OCI-LY7 (cell line): ENCODE results near the gene PPIL3. TPM values are rescaled to one million over a fixed set of nuclear protein-coding genes. Genes with fewer than 3 reads are reported as not detected.

Experiments used
- BruUV-seq: library from RNA; stranded (reverse); fragments of 400-500 nt; replicated peaks from 2 replicates; lab custom pipeline; 2021; lab: Mats Ljungman, UMichigan
- CTCF ChIA-PET: fragments of 300-600 bp; sonication (Branson Sonifier 250); formaldehyde crosslinking; loops from one replicate; lab custom pipeline; 2022; ENCODE audit warnings: antibody characterized with exemption; ENCODE audit not compliant: unreplicated experiment; lab: Charles Lee
- POLR2A ChIA-PET: fragments of 300-600 bp; sonication (Branson Sonifier 250); formaldehyde crosslinking; loops from one replicate; lab custom pipeline; 2022; ENCODE audit warnings: antibody characterized with exemption; lab: Charles Lee
- DNase-seq: peaks from one replicate; pipeline ENCODE4 v3.0.0-alpha.2; 2015; ENCODE audit warnings: low spot score
- H2AFZ ChIP-seq: fragments of 200-600 bp; sonication (generic), shearing (Covaris generic); 2 replicates; pipeline ENCODE4 v1.6.1; 2014; ENCODE audit warnings: mild to moderate bottlenecking, antibody characterized with exemption, low read length, moderate library complexity
- H3K27ac ChIP-seq: fragments of 200-600 bp; sonication (generic); 2 replicates; pipeline ENCODE4 v1.5.1; 2014; ENCODE audit warnings: mixed run types, low read depth, mild to moderate bottlenecking, moderate library complexity, low read length, inconsistent platforms; ENCODE audit not compliant: poor library complexity, severe bottlenecking
- H3K36me3 ChIP-seq: fragments of 200-600 bp; sonication (generic); 2 replicates; pipeline ENCODE4 v1.6.1; 2014; ENCODE audit warnings: mild to moderate bottlenecking, antibody characterized with exemption, low read length, moderate library complexity, mixed read lengths; ENCODE audit not compliant: insufficient read depth
- H3K4me1 ChIP-seq: fragments of 200-600 bp; sonication (generic); 2 replicates; pipeline ENCODE4 v1.5.1; 2014; ENCODE audit warnings: mild to moderate bottlenecking, low read length; ENCODE audit not compliant: insufficient read depth, poor library complexity, severe bottlenecking
- H3K4me2 ChIP-seq: fragments of 200-600 bp; sonication (generic); 2 replicates; pipeline ENCODE4 v1.6.1; 2014; ENCODE audit warnings: mild to moderate bottlenecking, low read length
- H3K4me3 ChIP-seq: fragments of 200-600 bp; sonication (generic); 2 replicates; pipeline ENCODE4 v1.5.1; 2014; ENCODE audit warnings: mild to moderate bottlenecking, low read depth, low read length; ENCODE audit not compliant: poor library complexity, severe bottlenecking
- H3K79me2 ChIP-seq: fragments of 200-600 bp; sonication (generic); 2 replicates; pipeline ENCODE4 v1.6.1; 2016; ENCODE audit warnings: low read depth, mild to moderate bottlenecking, low read length, moderate library complexity, mixed read lengths; ENCODE audit not compliant: insufficient read depth
- H3K9me2 ChIP-seq: fragments of 200-600 bp; sonication (generic); 2 replicates; pipeline ENCODE4 v1.6.1; 2016; ENCODE audit warnings: mild to moderate bottlenecking, low read length, mixed read lengths; ENCODE audit not compliant: insufficient read depth
- H3K9me3 ChIP-seq: fragments of 200-600 bp; sonication (generic); 2 replicates; pipeline ENCODE4 v1.6.1; 2014; ENCODE audit warnings: mild to moderate bottlenecking, mixed run types, low read length, mixed read lengths
- H4K20me1 ChIP-seq: fragments of 200-600 bp; sonication (generic); 2 replicates; pipeline ENCODE4 v1.6.1; 2014; ENCODE audit warnings: mild to moderate bottlenecking, antibody characterized with exemption, low read length, moderate library complexity, mixed read lengths; ENCODE audit not compliant: insufficient read depth
- CTCF ChIP-seq: fragments of 200-600 bp; sonication (generic); conservative IDR thresholded peaks from 2 replicates; pipeline ENCODE4 v1.5.1; 2014; ENCODE audit warnings: mild to moderate bottlenecking, antibody characterized with exemption, low read length, moderate library complexity, mixed read lengths
- EZH2phosphoT487 ChIP-seq: fragments of 200-600 bp; sonication (generic); IDR thresholded peaks from 2 replicates; pipeline ENCODE4 v1.6.1; 2018; ENCODE audit warnings: low read depth, borderline replicate concordance, mild to moderate bottlenecking, mixed run types, antibody characterized with exemption, low read length, moderate library complexity, mixed read lengths
- intact Hi-C: fragments of 100-400 bp; cut with micrococcal nuclease; formaldehyde crosslinking; loops from one replicate; pipeline ENCODE4 v1.10.0; 2022; ENCODE audit not compliant: unreplicated experiment
- total RNA-seq, 2 experiments: library from RNA; depleted of rRNA in 1 of 2; stranded (reverse); fragments of >200 nt in 1 of 2; shearing (Covaris generic) in 1 of 2; gene quantifications; 2 replicates each; pipeline ENCODE4 v1.2.3, GENCODE V29; 2014 to 2022

Gene PPIL3
- total RNA-seq, 2 experiments from 2014 or later: 49.4 to 75.0 TPM

GRCh38 chr2:200860092-200860795 is 28.6 kb downstream of the PPIL3 start:
- no peak overlapping the region for H2AFZ ChIP-seq
- BruUV-seq: no TSS peak
- no peak overlapping the region for H3K4me2 ChIP-seq
- H3K79me2 ChIP-seq: peaks cover 78% of the 10 kb centered on the region
- peaks cover 27% of the 10 kb centered on the region; the same call in 1 of the 2 replicates for H4K20me1 ChIP-seq
- no peak overlapping the region for H3K4me3 ChIP-seq
- intact Hi-C loops: no loop called here
- no peak for DNase-seq
- H3K4me1 ChIP-seq: peaks cover 21% of the 10 kb centered on the region
- H3K36me3 ChIP-seq: peaks cover 83% of the 10 kb centered on the region
- H3K27ac ChIP-seq: no peak overlapping the region
- TF ChIP-seq EZH2phosphoT487 (no peak), CTCF (no peak)
- H3K9me3 ChIP-seq: no peaks in the 10 kb centered on the region
- POLR2A ChIA-PET: interaction anchor here (0.5 to 0.6 kb wide), 2 partner anchors 13 to 406 kb away, joined by 3 to 4 read pairs; no protein-coding TSS in a partner anchor
- H3K9me2 ChIP-seq: no peaks in the 10 kb centered on the region
- CTCF ChIA-PET: no interaction called here

- no peak overlapping the region for H2AFZ ChIP-seq
- H3K4me1 ChIP-seq: peaks cover 13% of the 10 kb centered on the region
- H3K9me3 ChIP-seq: no peaks in the 10 kb centered on the region
- H3K79me2 ChIP-seq: peaks cover 56% of the 10 kb centered on the region
- H3K9me2 ChIP-seq: no peaks in the 10 kb centered on the region
- TF ChIP-seq EZH2phosphoT487: no peak
- TF ChIP-seq CTCF: no peak
- H3K36me3 ChIP-seq: peaks cover 100% of the 10 kb centered on the region
- no peak overlapping the region for H3K27ac ChIP-seq
- POLR2A ChIA-PET: interaction anchor here (1.2 to 1.6 kb wide), 2 partner anchors 30 to 39 kb away, joined by 3 read pairs; no protein-coding TSS in a partner anchor
- no peak for DNase-seq
- no peak overlapping the region for H3K4me3 ChIP-seq
- CTCF ChIA-PET: no interaction called here
- no peak overlapping the region for H3K4me2 ChIP-seq
- BruUV-seq: no TSS peak
- intact Hi-C loops: no loop called here
- peaks cover 19% of the 10 kb centered on the region; the same call in 1 of the 2 replicates for H4K20me1 ChIP-seq
Measured at GRCh38 chr2:200856806-200857205, 32.1 kb downstream of the PPIL3 start.

- ChIA-PET POLR2A (interaction anchor here (0.6 to 1.8 kb wide), 3 partner anchors 12 to 26 kb away, joined by 5 to 7 read pairs (median 7); partner anchors contain the start of gene CLK1), CTCF (no interaction called here)
- no TSS peak for BruUV-seq
- H3K79me2 ChIP-seq: peaks cover 14% of the 10 kb centered on the region; the same call in 1 of the 2 replicates
- no peak overlapping the region for H3K4me3 ChIP-seq
- no peaks in the 10 kb centered on the region; the same call in 1 of the 2 replicates for H4K20me1 ChIP-seq
- no peak overlapping the region for H3K4me2 ChIP-seq
- H3K9me2 ChIP-seq: no peaks in the 10 kb centered on the region
- no peaks in the 10 kb centered on the region for H3K4me1 ChIP-seq
- H2AFZ ChIP-seq: no peak overlapping the region
- TF ChIP-seq CTCF: no peak
- TF ChIP-seq EZH2phosphoT487: no peak
- H3K9me3 ChIP-seq: no peaks in the 10 kb centered on the region
- intact Hi-C loops: no loop called here
- no peak for DNase-seq
- no peak overlapping the region for H3K27ac ChIP-seq
- peaks cover 74% of the 10 kb centered on the region for H3K36me3 ChIP-seq
Measured at GRCh38 chr2:200852605-200853004, 36.3 kb downstream of the PPIL3 start.
